ENCODE data around the gene ABCA13. TPM values are rescaled to one million over a fixed set of nuclear protein-coding genes. Genes with fewer than 3 reads are reported as not detected.

Gene ABCA13
- total RNA-seq, 1 donor from 2014 or later, result 0.69 TPM

GRCh38 chr7:48351900-48352299 lies 180.6 kb downstream of the ABCA13 start:
- DNase-seq (ENCODE audit: low read depth), result no peak
- TF ChIP-seq CTCF (conservative IDR thresholded peaks at IDR 0.05; ENCODE audit: low read depth, low read length), result no peak
- no peak overlapping the region for H3K4me3 ChIP-seq (ENCODE audit: low read depth, low read length)

GRCh38 chr7:48355346-48355745 lies 184.1 kb downstream of the ABCA13 start:
- DNase-seq (ENCODE audit: low read depth), result no peak
- TF ChIP-seq CTCF (conservative IDR thresholded peaks at IDR 0.05; ENCODE audit: low read depth, low read length), result no peak
- no peak overlapping the region for H3K4me3 ChIP-seq (ENCODE audit: low read depth, low read length)

- no peak for TF ChIP-seq CTCF (conservative IDR thresholded peaks at IDR 0.05; ENCODE audit: low read depth, low read length)
- DNase-seq (ENCODE audit: low read depth), result no peak
- no peak overlapping the region for H3K4me3 ChIP-seq (ENCODE audit: low read depth, low read length)
These were observed 189.3 kb downstream of the ABCA13 start for GRCh38 chr7:48360574-48360973.

- H3K4me3 ChIP-seq (ENCODE audit: low read depth, low read length), result no peak overlapping the region
- no peak for TF ChIP-seq CTCF (conservative IDR thresholded peaks at IDR 0.05; ENCODE audit: low read depth, low read length)
- no peak for DNase-seq (ENCODE audit: low read depth)
These were observed 191.9 kb downstream of the ABCA13 start for GRCh38 chr7:48363174-48363573.

- no peak for DNase-seq (ENCODE audit: low read depth)
- no peak for TF ChIP-seq CTCF (conservative IDR thresholded peaks at IDR 0.05; ENCODE audit: low read depth, low read length)
- H3K4me3 ChIP-seq (ENCODE audit: low read depth, low read length), result no peak overlapping the region
These were observed 193.8 kb downstream of the ABCA13 start for GRCh38 chr7:48365010-48365409.

- no peak for DNase-seq (ENCODE audit: low read depth)
- H3K4me3 ChIP-seq (ENCODE audit: low read depth, low read length), result no peak overlapping the region
- TF ChIP-seq CTCF (conservative IDR thresholded peaks at IDR 0.05; ENCODE audit: low read depth, low read length), result no peak
These were observed 194.8 kb downstream of the ABCA13 start for GRCh38 chr7:48366096-48366495.

GRCh38 chr7:48376263-48376662 lies 205.0 kb downstream of the ABCA13 start:
- no peak overlapping the region for H3K4me3 ChIP-seq (ENCODE audit: low read depth, low read length)
- no peak for TF ChIP-seq CTCF (conservative IDR thresholded peaks at IDR 0.05; ENCODE audit: low read depth, low read length)
- DNase-seq (ENCODE audit: low read depth), result no peak
